Measurements from ENCODE around the gene TMEM178B. TPM values are rescaled to one million over a fixed set of nuclear protein-coding genes. Genes with fewer than 3 reads are reported as not detected.
A peak's percentile ranks its signal among the peaks of the same experiment; 100 is the strongest.

The TMEM178B gene
- total and polyA plus RNA-seq, 12 donors, result 1.2 to 54.6 (median 25.7) TPM

GRCh38 chr7:141356161-141356560, 282.3 kb downstream of the TMEM178B start:
- Histone ChIP-seq H3K27me3 (no peaks in the 10 kb centered on the region), H3K4me3 (no peak overlapping the region), H3K36me3 (no peaks in the 10 kb centered on the region), H3K4me1 (peaks cover 6 to 33% (median 27%) of the 10 kb centered on the region in 9 donors), H3K27ac (no peak overlapping the region), H3K9me3 (no peaks in the 10 kb centered on the region)
- WGBS, 2 donors, result 62 to 66% methylated on average over 3 of the region's 3 CpGs
- DNase-seq (no peak), ATAC-seq (no peak)
- TF ChIP-seq, protein P1, sequence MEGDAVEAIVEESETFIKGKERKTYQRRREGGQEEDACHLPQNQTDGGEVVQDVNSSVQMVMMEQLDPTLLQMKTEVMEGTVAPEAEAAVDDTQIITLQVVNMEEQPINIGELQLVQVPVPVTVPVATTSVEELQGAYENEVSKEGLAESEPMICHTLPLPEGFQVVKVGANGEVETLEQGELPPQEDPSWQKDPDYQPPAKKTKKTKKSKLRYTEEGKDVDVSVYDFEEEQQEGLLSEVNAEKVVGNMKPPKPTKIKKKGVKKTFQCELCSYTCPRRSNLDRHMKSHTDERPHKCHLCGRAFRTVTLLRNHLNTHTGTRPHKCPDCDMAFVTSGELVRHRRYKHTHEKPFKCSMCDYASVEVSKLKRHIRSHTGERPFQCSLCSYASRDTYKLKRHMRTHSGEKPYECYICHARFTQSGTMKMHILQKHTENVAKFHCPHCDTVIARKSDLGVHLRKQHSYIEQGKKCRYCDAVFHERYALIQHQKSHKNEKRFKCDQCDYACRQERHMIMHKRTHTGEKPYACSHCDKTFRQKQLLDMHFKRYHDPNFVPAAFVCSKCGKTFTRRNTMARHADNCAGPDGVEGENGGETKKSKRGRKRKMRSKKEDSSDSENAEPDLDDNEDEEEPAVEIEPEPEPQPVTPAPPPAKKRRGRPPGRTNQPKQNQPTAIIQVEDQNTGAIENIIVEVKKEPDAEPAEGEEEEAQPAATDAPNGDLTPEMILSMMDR (IDR thresholded peaks at IDR 0.05), result no peak
- intact Hi-C loops (cut with DNase I), result no loop called here

DNA sequence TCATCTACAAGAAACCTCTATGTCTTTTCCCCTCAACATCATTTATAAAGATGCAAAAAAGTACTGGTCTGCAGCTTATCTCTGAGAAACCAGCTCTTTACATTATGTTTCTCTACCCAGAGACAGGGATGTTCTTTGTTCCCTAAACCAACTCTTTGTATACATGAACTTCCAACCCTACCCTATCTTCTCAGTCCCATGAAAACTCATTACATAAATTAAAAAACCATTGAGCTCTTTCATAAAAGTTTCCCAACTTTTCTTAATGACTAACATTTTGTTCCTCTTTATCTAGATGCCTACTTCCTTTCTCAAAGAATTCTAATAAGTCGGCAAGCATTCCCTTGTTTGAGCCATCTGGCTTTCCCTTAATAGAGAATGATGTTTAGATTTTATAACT, 284.5 kb downstream of the TMEM178B start:
- intact Hi-C loops (cut with DNase I), result no loop called here
- Histone ChIP-seq H3K4me1 (peaks cover 6 to 54% (median 39%) of the 10 kb centered on the region in 9 donors), H3K36me3 (no peaks in the 10 kb centered on the region), H3K27me3 (no peaks in the 10 kb centered on the region), H3K9me3 (no peaks in the 10 kb centered on the region), H3K27ac (no peak overlapping the region), H3K4me3 (no peak overlapping the region)
- TF ChIP-seq, protein P1 (IDR thresholded peaks at IDR 0.05), result no peak
- ATAC-seq (no peak), DNase-seq (no peak)
- WGBS, 2 donors, result 50 to 65% methylated on average over 1 of the region's 1 CpG

DNA sequence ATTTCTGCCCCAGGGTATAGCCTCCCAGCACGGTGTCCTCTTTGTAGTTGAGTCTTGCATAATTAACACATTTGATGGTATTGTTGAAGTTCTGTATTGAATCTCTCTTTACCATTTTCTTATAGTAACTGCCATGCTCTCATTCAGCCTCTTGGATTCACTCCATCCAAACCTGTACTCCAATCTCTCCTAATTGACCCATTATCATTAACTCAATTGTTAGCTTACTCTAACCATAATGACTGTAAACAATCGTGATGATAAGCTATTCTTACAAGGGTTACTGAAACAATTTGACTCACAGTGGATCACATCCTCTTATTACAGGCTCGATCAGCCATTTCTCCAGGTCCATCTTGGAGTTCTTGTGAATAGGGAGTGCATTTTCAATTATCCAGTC, 285.4 kb downstream of the TMEM178B start:
- H3K4me1 ChIP-seq, result peaks cover 6 to 52% (median 34%) of the 10 kb centered on the region in 9 donors
- TF ChIP-seq, protein P1 (IDR thresholded peaks at IDR 0.05), result no peak
- DNase-seq (no peak), ATAC-seq (no peak)
- H3K36me3 ChIP-seq, result no peaks in the 10 kb centered on the region
- H3K27me3 ChIP-seq, result no peaks in the 10 kb centered on the region
- WGBS, 2 donors, result 79 to 84% methylated on average over 3 of the region's 3 CpGs
- intact Hi-C loops (cut with DNase I), result no loop called here
- no peak overlapping the region for H3K4me3 ChIP-seq
- H3K9me3 ChIP-seq, result no peaks in the 10 kb centered on the region
- H3K27ac ChIP-seq, result no peak overlapping the region

DNA sequence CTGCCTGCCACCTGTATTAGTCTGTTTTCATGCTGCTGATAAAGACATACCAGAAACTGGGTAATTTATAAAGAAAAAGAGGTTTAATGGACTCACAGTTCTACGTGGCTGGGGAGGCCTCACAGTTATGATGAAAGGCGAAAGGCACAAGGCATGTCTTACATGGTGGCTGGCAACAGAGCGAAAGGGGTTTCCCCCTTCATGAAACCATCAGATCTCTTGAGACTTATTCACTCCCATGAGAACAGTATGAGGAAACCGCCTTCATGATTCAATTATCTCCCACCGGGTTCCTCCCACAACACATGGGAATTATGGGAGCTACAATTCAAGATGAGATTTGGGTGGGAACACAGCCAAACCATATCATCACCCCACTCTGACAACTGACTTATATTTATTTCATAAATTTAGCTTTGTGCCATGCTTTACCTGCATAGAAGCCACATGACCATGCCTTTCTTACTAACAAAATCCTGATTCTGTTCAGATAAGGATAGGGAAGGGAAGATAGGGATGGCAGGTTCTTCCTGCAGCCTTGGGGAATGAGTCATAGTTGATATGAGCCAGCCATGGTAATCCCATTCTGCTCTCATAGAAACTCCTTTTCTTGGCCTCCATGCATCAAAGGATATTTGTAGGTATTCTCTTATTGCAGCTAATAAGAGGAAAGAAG, 286.0 kb downstream of the TMEM178B start:
- Histone ChIP-seq H3K9me3 (no peaks in the 10 kb centered on the region), H3K27ac (peak overlapping the region in 1 of 10 donors; percentile 58), H3K4me3 (no peak overlapping the region), H3K36me3 (no peaks in the 10 kb centered on the region), H3K4me1 (peaks cover 5 to 48% (median 31%) of the 10 kb centered on the region in 9 donors), H3K27me3 (no peaks in the 10 kb centered on the region)
- TF ChIP-seq, protein P1 (IDR thresholded peaks at IDR 0.05), result no peak
- WGBS, 2 donors, result 69 to 75% methylated on average over 5 of the region's 5 CpGs
- no peak for ATAC-seq
- intact Hi-C loops (cut with DNase I), result loop anchor here in 2 of 10 donors (5.0 kb wide), 2 partner anchors 53 to 58 kb away; no protein-coding TSS in a partner anchor
- no peak for DNase-seq
